K562 (cell line): ENCODE data around the gene DTL. TPM values are rescaled to one million over a fixed set of nuclear protein-coding genes. Genes with fewer than 3 reads are reported as not detected.

Experiments used
- CSDE1 ChIP-seq, 2 experiments: fragments of 450-650 bp; IDR thresholded peaks; 2 replicates each; pipeline ENCODE4 v1.6.1; 2016; ENCODE audit warnings: mild to moderate bottlenecking in 1 of 2
- ETS2 ChIP-seq: IDR thresholded peaks from 2 replicates; pipeline ENCODE4 v1.6.1; 2016; ENCODE audit warnings: borderline replicate concordance, missing genetic modification characterization, mild to moderate bottlenecking, moderate library complexity, missing compliant biosample characterization; ENCODE audit not compliant: poor library complexity, severe bottlenecking
- HNRNPUL1 ChIP-seq: fragments of 200-400 bp; formaldehyde crosslinking; IDR thresholded peaks from 2 replicates; pipeline ENCODE4 v1.6.1; 2017; ENCODE audit warnings: low read length
- KLF1 ChIP-seq: fragments of 450-650 bp; IDR thresholded peaks from 2 replicates; pipeline ENCODE4 v1.6.1; 2016; ENCODE audit warnings: missing genetic modification characterization, missing compliant biosample characterization
- TAL1 ChIP-seq: fragments of 450-650 bp; IDR thresholded peaks from 2 replicates; pipeline ENCODE4 v1.6.1; 2016; ENCODE audit warnings: mild to moderate bottlenecking
- ZNF184 ChIP-seq: sonication (generic); formaldehyde crosslinking; IDR thresholded peaks from 2 replicates; pipeline ENCODE4 v1.5.0; 2020; ENCODE audit warnings: missing genetic modification reagents
- ZNF3 ChIP-seq: fragments of 250-450 bp; sonication (Bioruptor Pico); IDR thresholded peaks from 2 replicates; pipeline ENCODE4 v1.5.0; 2021; ENCODE audit warnings: mild to moderate bottlenecking, moderate library complexity
- ZNF77 ChIP-seq: fragments of 250-450 bp; sonication (Bioruptor Pico); IDR thresholded peaks from 2 replicates; pipeline ENCODE4 v1.5.0; 2020
- polyA plus RNA-seq, 8 experiments: library from polyadenylated mRNA; depleted of rRNA in 4 of 8; stranded (reverse) in 5 of 8; unstranded in 3 of 8; fragments of >200 nt; fragmentation: Nextera tagmentation in 2 of 8; fragmentation: Illumina TruSeq in 1 of 8; extraction: Ambion mirVana in 2 of 8; extraction: Trizol in 1 of 8; gene quantifications; 2 replicates each; pipeline versions ENCODE4 v1.2.1 to v1.2.3, GENCODE V29; 2011 to 2014; ENCODE audit warnings: inconsistent platforms in 1 of 8, missing spikeins in 1 of 8
- total RNA-seq, 7 experiments: library from RNA; depleted of rRNA in 6 of 7; stranded (reverse); fragments of >200 nt in 6 of 7; fragmentation: Illumina TruSeq in 2 of 7; extraction: Trizol in 2 of 7; gene quantifications; 2 replicates each; pipeline versions ENCODE4 v1.2.1 to v1.2.3, GENCODE V29; 2011 to 2021; ENCODE audit warnings: low replicate concordance in 1 of 7
- TF ChIP-seq, protein P1 (sequence below): sonication (generic); formaldehyde crosslinking; IDR thresholded peaks from 2 replicates; pipeline ENCODE4 v1.8.1; 2023; ENCODE audit warnings: mild to moderate bottlenecking, missing genetic modification reagents
- TF ChIP-seq, protein P2 (sequence below): fragments of 250-450 bp; sonication (Bioruptor Pico); IDR thresholded peaks from 2 replicates; pipeline ENCODE4 v1.5.0; 2021; ENCODE audit warnings: mild to moderate bottlenecking, moderate library complexity
- TF ChIP-seq, protein P3 (sequence below): IDR thresholded peaks from 2 replicates; pipeline ENCODE4 v1.6.1; 2016; ENCODE audit warnings: missing genetic modification characterization, missing compliant biosample characterization
- TF ChIP-seq, protein P4 (sequence below): sonication (generic); formaldehyde crosslinking; IDR thresholded peaks from 2 replicates; pipeline ENCODE4 v1.8.1; 2023; ENCODE audit warnings: mild to moderate bottlenecking, missing genetic modification reagents, moderate library complexity
- TF ChIP-seq, protein P5 (sequence below): fragments of 450-650 bp; formaldehyde crosslinking; IDR thresholded peaks from 2 replicates; pipeline ENCODE4 v1.4.0; 2020; ENCODE audit warnings: mild to moderate bottlenecking, mixed read lengths
- TF ChIP-seq, protein P6 (sequence below): conservative IDR thresholded peaks from 2 replicates; pipeline ENCODE4 v1.6.1; 2011; ENCODE audit warnings: low read depth, mild to moderate bottlenecking, low read length; ENCODE audit not compliant: control insufficient read depth
- TF ChIP-seq, protein P7 (sequence below): fragments of 250-450 bp; sonication (Bioruptor Pico); IDR thresholded peaks from 2 replicates; pipeline ENCODE4 v1.8.0; 2022; ENCODE audit warnings: moderate library complexity, mild to moderate bottlenecking, inconsistent platforms

Gene DTL
- total and polyA plus RNA-seq, 9 of the 15 experiments (the other 6 are each of a cell fraction or from before 2014, with no cell fraction given) = 38.3 to 81.0 (median 63.2) TPM

DNA sequence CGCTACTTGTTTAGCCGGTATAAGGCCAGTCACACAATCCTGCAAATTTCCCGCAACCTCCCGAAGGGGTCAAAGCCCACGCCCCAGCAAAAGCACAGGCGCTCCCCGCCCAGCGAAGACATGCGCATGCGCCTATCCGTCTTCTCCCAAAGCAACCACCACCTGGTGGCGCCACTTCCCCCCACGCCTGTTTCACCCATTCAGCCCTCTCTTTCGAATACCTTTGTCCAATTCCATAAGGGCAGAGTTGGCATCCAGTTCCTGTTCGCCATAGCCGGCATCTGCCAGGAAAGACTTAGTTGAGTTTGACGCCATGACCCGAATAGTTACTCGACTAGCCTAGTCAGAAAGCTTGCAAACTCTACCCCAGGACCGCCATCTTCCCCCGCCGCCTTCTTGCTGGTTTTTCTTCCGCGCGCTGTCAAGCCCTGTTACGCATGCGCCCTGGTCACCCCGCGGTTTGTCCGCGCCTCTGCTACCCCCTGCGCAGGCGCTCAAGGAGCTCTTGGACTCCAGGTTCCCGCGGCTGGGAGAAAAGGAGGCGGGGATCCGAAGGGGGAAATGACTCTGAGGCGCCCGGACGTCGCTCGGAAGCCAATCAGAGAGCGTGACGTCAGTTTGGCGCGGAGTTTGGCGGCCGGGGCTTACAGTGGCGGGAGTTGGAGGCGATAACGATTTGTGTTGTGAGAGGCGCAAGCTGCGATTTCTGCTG is at the start of gene DTL, which contains the start of gene INTS7 (continued):
- peak in 1 of 2 experiments; percentile 57; a peak in 1 of 4 replicates for TF ChIP-seq CSDE1 (IDR thresholded peaks at IDR 0.05)
- TF ChIP-seq HNRNPUL1 = no peak
- TF ChIP-seq, protein P1, sequence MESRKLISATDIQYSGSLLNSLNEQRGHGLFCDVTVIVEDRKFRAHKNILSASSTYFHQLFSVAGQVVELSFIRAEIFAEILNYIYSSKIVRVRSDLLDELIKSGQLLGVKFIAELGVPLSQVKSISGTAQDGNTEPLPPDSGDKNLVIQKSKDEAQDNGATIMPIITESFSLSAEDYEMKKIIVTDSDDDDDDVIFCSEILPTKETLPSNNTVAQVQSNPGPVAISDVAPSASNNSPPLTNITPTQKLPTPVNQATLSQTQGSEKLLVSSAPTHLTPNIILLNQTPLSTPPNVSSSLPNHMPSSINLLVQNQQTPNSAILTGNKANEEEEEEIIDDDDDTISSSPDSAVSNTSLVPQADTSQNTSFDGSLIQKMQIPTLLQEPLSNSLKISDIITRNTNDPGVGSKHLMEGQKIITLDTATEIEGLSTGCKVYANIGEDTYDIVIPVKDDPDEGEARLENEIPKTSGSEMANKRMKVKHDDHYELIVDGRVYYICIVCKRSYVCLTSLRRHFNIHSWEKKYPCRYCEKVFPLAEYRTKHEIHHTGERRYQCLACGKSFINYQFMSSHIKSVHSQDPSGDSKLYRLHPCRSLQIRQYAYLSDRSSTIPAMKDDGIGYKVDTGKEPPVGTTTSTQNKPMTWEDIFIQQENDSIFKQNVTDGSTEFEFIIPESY (CRISPR knock-in tag) = peak; percentile 82
- TF ChIP-seq, protein P2, sequence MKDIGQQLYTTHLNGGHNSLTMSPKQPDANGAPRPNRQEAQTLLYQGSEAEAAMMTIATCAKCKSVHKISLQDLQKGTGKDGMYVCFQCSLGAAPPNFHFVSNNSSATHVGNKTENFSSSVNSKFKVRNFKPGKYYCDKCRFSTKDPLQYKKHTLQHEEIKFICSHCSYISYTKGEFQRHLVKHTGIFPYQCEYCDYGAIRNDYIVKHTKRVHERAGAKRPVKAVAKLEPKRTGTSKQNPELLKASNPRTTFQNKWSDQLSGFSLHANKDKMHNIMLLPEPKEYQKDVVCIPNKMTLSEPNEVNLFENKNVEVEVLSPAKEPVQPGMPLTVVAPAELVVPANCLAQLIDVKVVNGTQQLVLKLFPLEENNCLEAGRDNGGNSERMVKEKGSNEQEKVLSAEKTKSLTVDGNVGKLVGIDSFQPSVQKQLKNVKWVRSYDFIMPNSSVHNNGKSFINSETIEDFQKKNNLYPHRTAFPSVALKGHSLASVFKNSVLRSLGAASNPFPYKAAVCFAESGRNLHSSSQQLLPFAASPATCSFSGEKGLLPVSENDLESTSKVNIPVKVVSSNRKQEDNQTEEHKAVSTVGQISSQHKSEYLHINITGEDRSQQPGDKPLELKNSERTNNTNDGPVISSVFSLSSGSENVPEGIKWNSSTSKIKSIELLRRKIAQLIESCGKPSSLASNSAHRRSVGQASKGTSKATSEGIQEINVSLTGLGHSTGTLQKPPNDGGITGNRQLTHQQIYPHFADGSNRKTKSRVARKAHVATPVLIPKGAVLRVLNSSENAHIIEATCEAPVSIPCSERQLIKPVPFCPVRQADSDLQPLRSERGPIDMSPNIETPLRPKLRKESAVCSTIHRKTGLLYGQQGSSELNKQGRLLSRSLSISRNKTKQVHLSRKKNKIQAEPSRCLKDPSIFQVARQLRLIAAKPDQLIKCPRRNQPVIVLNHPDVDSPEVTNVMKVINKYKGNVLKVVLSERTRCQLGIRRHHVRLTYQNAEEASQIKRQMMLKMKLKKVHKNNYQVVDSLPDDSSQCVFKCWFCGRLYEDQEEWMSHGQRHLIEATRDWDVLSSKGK = no peak
- TF ChIP-seq, protein P3, sequence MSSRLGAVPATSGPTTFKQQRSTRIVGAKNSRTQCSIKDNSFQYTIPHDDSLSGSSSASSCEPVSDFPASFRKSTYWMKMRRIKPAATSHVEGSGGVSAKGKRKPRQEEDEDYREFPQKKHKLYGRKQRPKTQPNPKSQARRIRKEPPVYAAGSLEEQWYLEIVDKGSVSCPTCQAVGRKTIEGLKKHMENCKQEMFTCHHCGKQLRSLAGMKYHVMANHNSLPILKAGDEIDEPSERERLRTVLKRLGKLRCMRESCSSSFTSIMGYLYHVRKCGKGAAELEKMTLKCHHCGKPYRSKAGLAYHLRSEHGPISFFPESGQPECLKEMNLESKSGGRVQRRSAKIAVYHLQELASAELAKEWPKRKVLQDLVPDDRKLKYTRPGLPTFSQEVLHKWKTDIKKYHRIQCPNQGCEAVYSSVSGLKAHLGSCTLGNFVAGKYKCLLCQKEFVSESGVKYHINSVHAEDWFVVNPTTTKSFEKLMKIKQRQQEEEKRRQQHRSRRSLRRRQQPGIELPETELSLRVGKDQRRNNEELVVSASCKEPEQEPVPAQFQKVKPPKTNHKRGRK (tag) = no peak
- TF ChIP-seq, protein P4, sequence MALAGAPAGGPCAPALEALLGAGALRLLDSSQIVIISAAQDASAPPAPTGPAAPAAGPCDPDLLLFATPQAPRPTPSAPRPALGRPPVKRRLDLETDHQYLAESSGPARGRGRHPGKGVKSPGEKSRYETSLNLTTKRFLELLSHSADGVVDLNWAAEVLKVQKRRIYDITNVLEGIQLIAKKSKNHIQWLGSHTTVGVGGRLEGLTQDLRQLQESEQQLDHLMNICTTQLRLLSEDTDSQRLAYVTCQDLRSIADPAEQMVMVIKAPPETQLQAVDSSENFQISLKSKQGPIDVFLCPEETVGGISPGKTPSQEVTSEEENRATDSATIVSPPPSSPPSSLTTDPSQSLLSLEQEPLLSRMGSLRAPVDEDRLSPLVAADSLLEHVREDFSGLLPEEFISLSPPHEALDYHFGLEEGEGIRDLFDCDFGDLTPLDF = peak; percentile 99
- TF ChIP-seq ZNF77 = no peak
- no peak for TF ChIP-seq ZNF184
- no peak; the same call in 1 of the 2 replicates for TF ChIP-seq TAL1
- TF ChIP-seq, protein P5, sequence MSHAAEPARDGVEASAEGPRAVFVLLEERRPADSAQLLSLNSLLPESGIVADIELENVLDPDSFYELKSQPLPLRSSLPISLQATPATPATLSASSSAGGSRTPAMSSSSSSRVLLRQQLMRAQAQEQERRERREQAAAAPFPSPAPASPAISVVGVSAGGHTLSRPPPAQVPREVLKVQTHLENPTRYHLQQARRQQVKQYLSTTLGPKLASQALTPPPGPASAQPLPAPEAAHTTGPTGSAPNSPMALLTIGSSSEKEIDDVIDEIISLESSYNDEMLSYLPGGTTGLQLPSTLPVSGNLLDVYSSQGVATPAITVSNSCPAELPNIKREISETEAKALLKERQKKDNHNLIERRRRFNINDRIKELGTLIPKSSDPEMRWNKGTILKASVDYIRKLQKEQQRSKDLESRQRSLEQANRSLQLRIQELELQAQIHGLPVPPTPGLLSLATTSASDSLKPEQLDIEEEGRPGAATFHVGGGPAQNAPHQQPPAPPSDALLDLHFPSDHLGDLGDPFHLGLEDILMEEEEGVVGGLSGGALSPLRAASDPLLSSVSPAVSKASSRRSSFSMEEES (CRISPR knock-in tag) = no peak
- TF ChIP-seq, protein P6, sequence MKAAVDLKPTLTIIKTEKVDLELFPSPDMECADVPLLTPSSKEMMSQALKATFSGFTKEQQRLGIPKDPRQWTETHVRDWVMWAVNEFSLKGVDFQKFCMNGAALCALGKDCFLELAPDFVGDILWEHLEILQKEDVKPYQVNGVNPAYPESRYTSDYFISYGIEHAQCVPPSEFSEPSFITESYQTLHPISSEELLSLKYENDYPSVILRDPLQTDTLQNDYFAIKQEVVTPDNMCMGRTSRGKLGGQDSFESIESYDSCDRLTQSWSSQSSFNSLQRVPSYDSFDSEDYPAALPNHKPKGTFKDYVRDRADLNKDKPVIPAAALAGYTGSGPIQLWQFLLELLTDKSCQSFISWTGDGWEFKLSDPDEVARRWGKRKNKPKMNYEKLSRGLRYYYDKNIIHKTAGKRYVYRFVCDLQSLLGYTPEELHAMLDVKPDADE = peak; percentile 75; the same call in 1 of the 2 replicates
- TF ChIP-seq, protein P7, sequence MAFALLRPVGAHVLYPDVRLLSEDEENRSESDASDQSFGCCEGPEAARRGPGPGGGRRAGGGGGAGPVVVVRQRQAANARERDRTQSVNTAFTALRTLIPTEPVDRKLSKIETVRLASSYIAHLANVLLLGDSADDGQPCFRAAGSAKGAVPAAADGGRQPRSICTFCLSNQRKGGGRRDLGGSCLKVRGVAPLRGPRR (CRISPR knock-in tag) = no peak; the same call in 1 of the 2 replicates
- TF ChIP-seq ETS2 (tag) = no peak
- TF ChIP-seq KLF1 (tag) = peak; percentile 85; the same call in 1 of the 2 replicates
- TF ChIP-seq ZNF3 = no peak
